ENCODE results near the gene GLI2. TPM values are rescaled to one million over a fixed set of nuclear protein-coding genes. Genes with fewer than 3 reads are reported as not detected.

GLI2 gene
- total RNA-seq, 2 experiments from 2014 or later = 0.28 to 1.3 TPM

DNA sequence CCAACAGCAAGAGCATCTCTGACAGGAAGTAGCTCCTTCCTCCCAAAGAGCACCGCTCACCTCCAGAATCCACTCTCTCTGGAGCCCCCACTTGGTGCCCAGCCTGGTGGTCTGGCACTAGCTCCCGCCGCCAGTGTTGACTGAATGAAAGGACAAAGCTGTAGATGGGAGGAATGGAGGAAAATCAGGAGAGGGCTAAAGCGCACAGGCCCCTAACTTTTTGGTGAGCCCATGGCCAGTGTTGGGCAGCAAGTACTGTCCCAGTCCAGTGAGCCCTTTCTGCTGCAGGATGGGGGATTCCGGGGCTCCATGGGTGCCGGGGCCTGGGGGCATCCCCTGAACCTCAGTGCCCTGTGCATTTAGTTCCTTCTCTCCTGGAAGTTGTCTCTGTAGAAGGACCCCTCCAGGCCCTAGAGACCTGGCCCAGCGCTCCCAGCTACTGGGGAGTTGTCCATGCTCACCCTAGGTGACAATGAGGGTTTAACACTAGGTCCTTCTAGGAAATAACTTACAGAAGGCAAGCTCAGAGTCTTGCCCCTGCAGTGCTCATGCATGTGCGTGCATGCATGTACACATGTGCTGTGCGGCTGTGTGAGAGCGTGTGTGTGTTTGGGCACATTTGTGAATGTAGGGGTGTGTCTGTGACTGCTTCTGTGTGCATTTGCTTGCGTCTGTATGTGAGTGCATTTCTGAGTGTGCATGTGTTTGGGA is 33.6 kb downstream of the GLI2 start:
- H3K9me3 Mint-ChIP-seq (ENCODE audit: low read depth) = no peaks in the 10 kb centered on the region
- H3K4me1 Mint-ChIP-seq = no peaks in the 10 kb centered on the region
- H3K27me3 Mint-ChIP-seq = no peaks in the 10 kb centered on the region
- no peak overlapping the region for H3K27ac Mint-ChIP-seq
- CTCF ChIA-PET = no interaction called here
- DNase-seq (no peak), ATAC-seq (no peak)
- no peaks in the 10 kb centered on the region for H3K36me3 Mint-ChIP-seq
- no peak overlapping the region for H3K4me3 Mint-ChIP-seq

DNA sequence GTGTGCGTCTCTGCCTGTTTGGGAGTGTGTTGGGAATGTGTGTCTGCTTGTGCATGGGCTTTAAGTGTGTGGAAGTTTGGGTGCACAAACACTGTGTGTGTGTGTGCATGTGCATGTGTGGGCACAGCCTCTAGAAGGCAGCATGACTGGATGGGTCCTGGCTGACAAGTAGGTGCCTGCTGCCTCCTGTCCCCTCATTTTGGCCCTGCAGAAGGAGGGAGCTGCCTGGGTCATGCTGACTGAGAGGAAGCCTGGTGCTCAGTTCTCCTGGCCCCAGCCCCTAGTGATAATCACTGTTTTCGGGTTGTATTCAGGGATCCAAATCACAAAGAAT is 34.1 kb downstream of the GLI2 start:
- no peaks in the 10 kb centered on the region for H3K27me3 Mint-ChIP-seq
- CTCF ChIA-PET = no interaction called here
- ATAC-seq (no peak), DNase-seq (no peak)
- H3K36me3 Mint-ChIP-seq = no peaks in the 10 kb centered on the region
- no peak overlapping the region for H3K4me3 Mint-ChIP-seq
- H3K27ac Mint-ChIP-seq = no peak overlapping the region
- H3K9me3 Mint-ChIP-seq (ENCODE audit: low read depth) = no peaks in the 10 kb centered on the region
- no peaks in the 10 kb centered on the region for H3K4me1 Mint-ChIP-seq

GRCh38 chr2:120770176-120770575 is 34.5 kb downstream of the GLI2 start:
- H3K36me3 Mint-ChIP-seq = no peaks in the 10 kb centered on the region
- ATAC-seq = no peak

DNA sequence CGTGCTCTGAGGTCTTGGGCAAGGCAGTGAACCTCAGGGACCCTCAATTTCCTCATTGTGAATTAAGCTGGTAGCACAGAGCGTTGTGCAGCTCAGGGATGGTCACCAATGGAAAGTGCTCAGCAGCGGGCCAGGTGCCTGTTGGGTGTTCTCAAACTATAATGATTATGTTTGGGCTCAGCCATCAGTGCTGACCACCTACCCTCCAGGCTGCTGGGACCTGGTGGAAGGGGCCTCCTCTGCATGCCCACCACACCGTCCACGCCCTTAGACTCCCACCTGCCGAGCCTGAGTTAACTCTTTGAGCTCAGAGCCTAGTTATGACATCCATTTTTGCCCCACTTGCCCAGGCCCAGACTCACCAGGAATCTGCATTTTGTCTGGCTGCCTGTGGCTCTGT is 35.0 kb downstream of the GLI2 start:
- Mint-ChIP-seq H3K27me3 (no peaks in the 10 kb centered on the region), H3K36me3 (no peaks in the 10 kb centered on the region), H3K4me3 (no peak overlapping the region), H3K27ac (no peak overlapping the region), H3K4me1 (no peaks in the 10 kb centered on the region), H3K9me3 (ENCODE audit: low read depth) (no peaks in the 10 kb centered on the region)
- DNase-seq (no peak), ATAC-seq (no peak)
- CTCF ChIA-PET = no interaction called here

More at GRCh38 chr2:120770176-120770575, 34.5 kb downstream of the GLI2 start:
- no peaks in the 10 kb centered on the region for H3K27me3 Mint-ChIP-seq
- no peaks in the 10 kb centered on the region for H3K9me3 Mint-ChIP-seq (ENCODE audit: low read depth)
- H3K4me1 Mint-ChIP-seq = no peaks in the 10 kb centered on the region
- no peak overlapping the region for H3K27ac Mint-ChIP-seq
- no peak for DNase-seq
- H3K4me3 Mint-ChIP-seq = no peak overlapping the region
- CTCF ChIA-PET = no interaction called here

- no peak for DNase-seq
- CTCF ChIA-PET = no interaction called here
- ATAC-seq = no peak
Observed at GRCh38 chr2:120771111-120771780, 35.6 kb downstream of the GLI2 start.

GRCh38 chr2:120771781-120772208 is 36.1 kb downstream of the GLI2 start:
- no peak overlapping the region for H3K4me3 Mint-ChIP-seq
- no peaks in the 10 kb centered on the region for H3K36me3 Mint-ChIP-seq
- H3K9me3 Mint-ChIP-seq (ENCODE audit: low read depth) = no peaks in the 10 kb centered on the region
- ATAC-seq = no peak
- CTCF ChIA-PET = no interaction called here
- no peak for DNase-seq
- no peaks in the 10 kb centered on the region for H3K4me1 Mint-ChIP-seq
- no peak overlapping the region for H3K27ac Mint-ChIP-seq
- H3K27me3 Mint-ChIP-seq = no peaks in the 10 kb centered on the region

More at GRCh38 chr2:120771111-120771780, 35.6 kb downstream of the GLI2 start:
- H3K27ac Mint-ChIP-seq = no peak overlapping the region
- no peaks in the 10 kb centered on the region for H3K36me3 Mint-ChIP-seq
- H3K4me1 Mint-ChIP-seq = no peaks in the 10 kb centered on the region
- H3K27me3 Mint-ChIP-seq = no peaks in the 10 kb centered on the region
- no peak overlapping the region for H3K4me3 Mint-ChIP-seq
- H3K9me3 Mint-ChIP-seq (ENCODE audit: low read depth) = no peaks in the 10 kb centered on the region

DNA sequence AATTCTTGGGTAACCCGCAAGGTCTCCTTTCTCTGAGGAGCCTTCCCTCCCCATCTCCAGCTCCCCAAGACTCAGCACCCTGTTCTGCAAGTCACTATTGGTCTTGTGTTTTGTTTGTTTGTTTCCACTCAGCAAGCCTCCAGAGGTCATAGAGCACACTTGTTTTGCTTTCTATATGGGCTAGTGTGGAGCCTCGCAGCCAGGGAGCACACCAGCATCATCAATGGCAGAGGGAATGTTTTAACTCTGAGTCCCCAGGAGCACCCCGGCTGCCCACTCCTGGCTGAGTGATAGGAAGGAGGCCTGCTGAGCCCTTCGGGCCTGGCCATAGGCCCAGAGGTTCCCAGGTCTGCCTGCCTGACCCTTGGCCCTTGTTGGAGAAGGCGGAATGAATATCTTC is 36.6 kb downstream of the GLI2 start:
- no peaks in the 10 kb centered on the region for H3K4me1 Mint-ChIP-seq
- CTCF ChIA-PET = no interaction called here
- H3K27ac Mint-ChIP-seq = no peak overlapping the region

GRCh38 chr2:120773186-120773800 is 37.6 kb downstream of the GLI2 start:
- ATAC-seq (no peak), DNase-seq (no peak)
- CTCF ChIA-PET = interaction anchor here (0.6 kb wide), 1 partner anchor 1297 kb away, joined by 3 read pairs; no protein-coding TSS in a partner anchor
- no peaks in the 10 kb centered on the region for H3K4me1 Mint-ChIP-seq
- H3K36me3 Mint-ChIP-seq = no peaks in the 10 kb centered on the region
- no peak overlapping the region for H3K27ac Mint-ChIP-seq
- no peak overlapping the region for H3K4me3 Mint-ChIP-seq
- no peaks in the 10 kb centered on the region for H3K9me3 Mint-ChIP-seq (ENCODE audit: low read depth)
- H3K27me3 Mint-ChIP-seq = no peaks in the 10 kb centered on the region

More for the DNA sequence above, 36.6 kb downstream of the GLI2 start:
- Mint-ChIP-seq H3K9me3 (ENCODE audit: low read depth) (no peaks in the 10 kb centered on the region), H3K27me3 (no peaks in the 10 kb centered on the region), H3K36me3 (no peaks in the 10 kb centered on the region), H3K4me3 (no peak overlapping the region)
- no peak for DNase-seq
- no peak for ATAC-seq

DNA sequence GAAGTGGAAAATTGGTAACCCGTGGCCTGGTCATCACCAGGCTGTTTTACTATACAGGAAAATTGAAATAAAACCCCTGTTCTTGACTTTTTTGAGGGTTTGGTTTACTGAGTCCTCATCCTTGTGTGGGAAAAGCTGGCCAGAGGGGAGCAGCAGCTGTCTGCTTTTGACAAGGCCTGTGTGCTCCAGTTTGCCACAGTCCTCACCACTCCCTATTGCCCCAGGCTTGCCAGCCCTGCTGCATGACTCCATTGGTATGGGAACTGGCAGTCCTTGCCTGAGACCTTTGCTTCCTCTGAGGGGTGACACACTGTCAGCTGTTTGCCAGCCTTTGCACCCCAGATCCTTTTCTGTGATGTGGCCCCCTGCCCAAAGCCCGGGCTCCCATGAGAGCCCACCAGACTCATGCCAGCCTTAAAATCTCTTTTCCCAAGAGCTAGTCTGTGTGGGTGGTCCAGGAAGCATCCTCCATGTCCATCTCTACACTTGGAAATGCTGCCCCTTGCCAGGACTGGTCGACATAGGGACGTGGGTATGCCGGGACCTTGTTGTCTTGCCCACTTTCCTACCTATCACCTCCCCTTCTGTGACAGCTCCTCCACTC is 39.0 kb downstream of the GLI2 start:
- no peak for DNase-seq
- no peaks in the 10 kb centered on the region for H3K4me1 Mint-ChIP-seq
- CTCF ChIA-PET = no interaction called here
- no peak for ATAC-seq
- no peaks in the 10 kb centered on the region for H3K9me3 Mint-ChIP-seq (ENCODE audit: low read depth)
- no peak overlapping the region for H3K27ac Mint-ChIP-seq
- no peak overlapping the region for H3K4me3 Mint-ChIP-seq
- no peaks in the 10 kb centered on the region for H3K27me3 Mint-ChIP-seq
- no peaks in the 10 kb centered on the region for H3K36me3 Mint-ChIP-seq

GRCh38 chr2:120775194-120775593 is 39.5 kb downstream of the GLI2 start:
- H3K4me1 Mint-ChIP-seq = no peaks in the 10 kb centered on the region
- no peak overlapping the region for H3K4me3 Mint-ChIP-seq
- ATAC-seq (no peak), DNase-seq (no peak)
- no peaks in the 10 kb centered on the region for H3K27me3 Mint-ChIP-seq
- no peak overlapping the region for H3K27ac Mint-ChIP-seq
- H3K9me3 Mint-ChIP-seq (ENCODE audit: low read depth) = no peaks in the 10 kb centered on the region
- CTCF ChIA-PET = no interaction called here
- H3K36me3 Mint-ChIP-seq = no peaks in the 10 kb centered on the region

- ATAC-seq (no peak), DNase-seq (no peak)
- H3K4me3 Mint-ChIP-seq = no peak overlapping the region
- CTCF ChIA-PET = no interaction called here
- no peak overlapping the region for H3K27ac Mint-ChIP-seq
- H3K9me3 Mint-ChIP-seq (ENCODE audit: low read depth) = no peaks in the 10 kb centered on the region
- H3K4me1 Mint-ChIP-seq = no peaks in the 10 kb centered on the region
- no peaks in the 10 kb centered on the region for H3K27me3 Mint-ChIP-seq
- no peaks in the 10 kb centered on the region for H3K36me3 Mint-ChIP-seq
Observed at GRCh38 chr2:120775801-120776589, 40.3 kb downstream of the GLI2 start.

- H3K27ac Mint-ChIP-seq = no peak overlapping the region
- no peaks in the 10 kb centered on the region for H3K4me1 Mint-ChIP-seq
- ATAC-seq (no peak), DNase-seq (no peak)
- H3K27me3 Mint-ChIP-seq = no peaks in the 10 kb centered on the region
- no peaks in the 10 kb centered on the region for H3K9me3 Mint-ChIP-seq (ENCODE audit: low read depth)
- H3K36me3 Mint-ChIP-seq = no peaks in the 10 kb centered on the region
- CTCF ChIA-PET = no interaction called here
- no peak overlapping the region for H3K4me3 Mint-ChIP-seq
Observed at GRCh38 chr2:120776649-120777048, 41.0 kb downstream of the GLI2 start.

DNA sequence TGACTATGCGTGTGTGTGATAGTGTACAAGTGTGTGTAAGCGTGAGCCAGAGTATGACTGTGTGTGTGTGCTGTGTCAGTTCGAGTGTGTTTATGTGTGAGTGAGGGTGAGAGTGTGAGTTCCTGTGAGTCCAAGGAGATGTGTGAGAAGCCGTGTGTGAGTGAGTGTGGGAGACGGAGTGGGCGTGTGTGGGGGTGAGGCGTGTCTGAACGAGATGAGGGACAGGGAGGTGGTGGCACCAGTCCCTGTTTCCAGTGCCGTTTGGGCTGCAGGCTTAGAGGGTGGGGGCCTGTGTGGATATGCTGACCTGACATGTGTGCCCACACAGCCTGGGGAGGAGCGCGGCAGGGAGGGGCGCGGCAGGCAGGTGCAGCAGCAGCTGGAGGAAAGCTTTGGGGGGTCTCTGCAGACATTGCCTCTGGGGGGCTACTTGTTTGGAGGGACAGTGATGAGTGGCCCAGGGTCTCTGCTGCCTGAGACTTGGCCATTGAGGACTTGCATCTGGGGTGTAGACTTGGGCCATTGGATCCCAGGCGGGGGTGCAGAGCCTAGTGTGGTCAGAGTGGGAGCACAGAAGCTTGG is 41.6 kb downstream of the GLI2 start:
- Mint-ChIP-seq H3K36me3 (no peaks in the 10 kb centered on the region), H3K27me3 (no peaks in the 10 kb centered on the region), H3K4me3 (no peak overlapping the region), H3K9me3 (ENCODE audit: low read depth) (no peaks in the 10 kb centered on the region), H3K27ac (no peak overlapping the region), H3K4me1 (no peaks in the 10 kb centered on the region)
- DNase-seq (no peak), ATAC-seq (no peak)
- CTCF ChIA-PET = no interaction called here

Data from activated CD8-positive, alpha-beta memory T cell treated with anti-CD3 and anti-CD28 coated beads, Interleukin-2, amount 10 ng/mL, durations not matched to agents 7 days and 5 days (primary cell).